GM12891 (cell line): ENCODE results near the gene SHB.

Source experiments
- DNase-seq: peaks from one replicate; pipeline ENCODE4 v3.0.0; 2011; ENCODE audit warnings: low spot score; ENCODE audit not compliant: insufficient read length
- FAIRE-seq: peaks from 2 replicates; lab custom pipeline; 2011; peaks lifted over from hg19 to GRCh38; lab: Jason Lieb, UNC
- PAX5 ChIP-seq: IDR thresholded peaks from 2 replicates; pipeline ENCODE4 v1.6.1; 2011; ENCODE audit warnings: low read length, moderate library complexity, mild to moderate bottlenecking; ENCODE audit not compliant: insufficient read depth, severe bottlenecking
- POLR2A ChIP-seq: IDR thresholded peaks from 2 replicates; pipeline ENCODE4 v1.6.1; 2011; ENCODE audit warnings: low read depth, low read length, control low read depth
- POLR2AphosphoS5 ChIP-seq: IDR thresholded peaks from 2 replicates; pipeline ENCODE4 v1.6.1; 2011; ENCODE audit warnings: low read depth, low read length, control low read depth
- POU2F2 ChIP-seq: IDR thresholded peaks from 2 replicates; pipeline ENCODE4 v1.6.1; 2011; ENCODE audit warnings: low read depth, mild to moderate bottlenecking, control low read depth, low read length, moderate library complexity
- SPI1 ChIP-seq: IDR thresholded peaks from 2 replicates; pipeline ENCODE4 v1.6.1; 2011; ENCODE audit warnings: low read depth, low read length, control low read depth
- TAF1 ChIP-seq: IDR thresholded peaks from 2 replicates; pipeline ENCODE4 v1.6.1; 2011; ENCODE audit warnings: low read depth, low read length, control low read depth

SHB gene

DNA sequence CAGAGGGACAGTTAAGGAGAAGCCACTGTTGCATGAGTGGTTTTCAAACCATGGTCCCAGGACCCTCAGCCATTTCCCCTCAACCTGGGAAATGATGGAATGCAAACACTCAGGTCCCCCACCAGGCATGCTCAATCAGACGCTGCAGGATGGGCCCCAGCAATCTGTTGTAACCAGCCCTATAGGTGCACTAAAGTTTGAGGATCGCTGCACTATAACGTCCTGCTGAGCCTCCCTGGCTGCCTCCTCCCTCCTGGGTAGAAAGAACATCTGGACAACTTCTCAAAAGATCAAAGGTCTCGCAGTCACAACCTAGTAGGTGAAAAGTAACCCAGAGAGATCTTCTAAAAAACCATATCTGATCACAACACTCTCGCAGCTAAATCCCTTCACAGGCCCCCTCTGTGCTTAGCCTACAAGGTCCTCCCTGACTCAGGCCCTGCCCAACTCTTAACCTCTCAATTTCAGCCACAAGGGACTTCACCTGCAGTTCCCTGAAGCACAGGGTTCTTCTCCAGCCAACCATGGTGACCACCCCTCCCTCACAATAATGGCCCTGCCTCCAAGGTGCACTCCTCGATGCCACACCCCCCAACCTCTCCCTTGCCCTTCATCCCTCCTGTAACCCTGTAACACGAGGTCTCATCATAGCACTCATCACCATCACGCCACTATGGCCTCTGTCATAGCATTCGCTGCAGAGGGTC, 3.5 kb downstream of the SHB start:
- FAIRE-seq (peak; percentile 73), DNase-seq (no peak)
- 0 out of 2 replicates have a peak, but pooled peaks have one; percentile 36 for TF ChIP-seq POU2F2
- no peak for TF ChIP-seq POLR2A
- no peak for TF ChIP-seq POLR2AphosphoS5

DNA sequence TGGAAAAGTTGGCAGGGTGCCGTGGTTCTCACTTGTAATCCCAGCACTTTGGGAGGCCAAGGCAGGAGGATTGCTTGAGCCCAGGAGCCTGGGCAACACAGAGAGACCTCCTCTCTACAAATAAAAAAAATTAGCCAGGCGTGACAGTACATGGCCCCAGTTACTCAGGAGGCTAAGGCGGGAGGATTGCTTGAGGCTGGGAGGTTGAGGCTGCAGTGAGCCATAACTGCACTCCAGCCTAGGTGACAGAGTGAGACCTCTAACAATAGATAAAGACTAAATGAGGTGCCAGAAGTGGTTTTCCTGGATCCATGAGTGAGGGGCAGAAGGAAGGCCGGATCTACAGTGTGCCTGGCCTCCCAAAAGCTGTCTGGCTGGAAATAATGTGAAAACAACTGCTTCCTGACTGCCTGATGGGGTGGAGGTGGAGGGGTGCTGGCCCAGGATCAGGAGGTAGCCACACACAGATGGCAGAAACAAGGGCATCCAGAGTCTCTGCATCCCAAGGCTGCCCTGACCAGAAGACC, 4.1 kb downstream of the SHB start:
- FAIRE-seq (no peak), DNase-seq (no peak)
- no peak for TF ChIP-seq POU2F2
- TF ChIP-seq POLR2AphosphoS5: no peak
- no peak for TF ChIP-seq POLR2A
- TF ChIP-seq TAF1: no peak
- no peak for TF ChIP-seq SPI1
- TF ChIP-seq PAX5: no peak

DNA sequence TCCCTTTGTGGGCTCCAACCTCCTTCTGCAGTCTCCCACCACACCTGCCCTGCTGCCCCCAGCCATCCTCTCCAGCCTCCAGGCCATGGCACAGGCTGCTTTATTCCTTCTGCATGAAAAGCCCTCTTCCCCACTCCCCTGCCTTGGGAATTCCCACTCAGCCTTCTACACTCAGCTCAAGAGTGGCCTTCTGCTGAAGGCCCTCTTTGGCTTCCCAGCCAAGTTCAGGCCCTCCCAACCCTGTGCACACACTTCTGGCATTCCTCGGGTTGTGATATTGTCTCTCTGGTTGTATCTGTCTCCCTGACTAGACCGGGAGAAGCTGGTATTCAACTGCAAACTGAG, 5.7 kb downstream of the SHB start:
- TF ChIP-seq POLR2AphosphoS5: no peak
- TF ChIP-seq POLR2A: no peak
- TF ChIP-seq SPI1: no peak
- no peak for TF ChIP-seq PAX5
- no peak for TF ChIP-seq POU2F2
- no peak for TF ChIP-seq TAF1
- FAIRE-seq: no peak
- DNase-seq: no peak

DNA sequence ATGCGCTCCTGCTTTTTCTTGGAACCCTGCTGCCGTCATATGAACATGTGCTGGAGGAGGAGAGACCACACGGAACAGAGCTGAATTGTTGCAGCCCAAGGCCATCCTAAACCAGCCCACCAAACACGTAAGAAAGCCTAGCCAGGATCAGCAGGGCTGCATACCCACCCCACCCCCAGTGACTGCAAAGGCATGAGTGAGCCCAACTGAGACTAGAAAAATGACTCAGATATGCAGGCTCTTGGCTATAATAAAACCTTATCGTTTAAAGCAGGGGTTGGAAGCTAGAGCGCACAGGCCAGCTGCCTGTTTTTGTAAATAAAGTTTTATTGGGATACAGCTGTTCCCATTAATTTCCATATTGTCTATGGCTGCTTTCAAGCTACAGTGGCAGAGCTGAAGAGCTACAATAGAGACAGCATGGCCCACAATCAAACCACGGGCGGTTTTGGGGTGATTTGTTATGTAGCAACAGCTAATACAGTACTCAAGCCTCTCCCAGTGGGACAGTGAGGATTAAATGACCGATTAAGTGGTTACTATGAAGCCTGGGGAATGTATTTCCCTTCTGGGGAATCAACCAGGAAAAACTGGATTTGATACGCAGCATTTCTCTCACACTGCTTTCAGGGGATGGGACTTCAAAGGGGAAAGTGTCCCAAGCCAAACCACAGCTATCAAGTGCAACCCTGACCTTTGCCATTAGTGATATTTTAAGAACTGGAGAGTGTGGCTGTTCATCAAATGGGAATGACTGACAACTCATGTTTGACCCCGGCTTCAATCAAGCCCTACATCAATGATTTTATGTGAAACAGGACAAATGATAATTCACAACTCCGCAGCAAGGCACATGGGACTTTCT, 6.3 kb downstream of the SHB start:
- FAIRE-seq (no peak), DNase-seq (no peak)
- TF ChIP-seq TAF1: no peak
- no peak for TF ChIP-seq POLR2AphosphoS5
- no peak for TF ChIP-seq POLR2A
- no peak for TF ChIP-seq PAX5
- TF ChIP-seq SPI1: no peak
- no peak for TF ChIP-seq POU2F2

DNA sequence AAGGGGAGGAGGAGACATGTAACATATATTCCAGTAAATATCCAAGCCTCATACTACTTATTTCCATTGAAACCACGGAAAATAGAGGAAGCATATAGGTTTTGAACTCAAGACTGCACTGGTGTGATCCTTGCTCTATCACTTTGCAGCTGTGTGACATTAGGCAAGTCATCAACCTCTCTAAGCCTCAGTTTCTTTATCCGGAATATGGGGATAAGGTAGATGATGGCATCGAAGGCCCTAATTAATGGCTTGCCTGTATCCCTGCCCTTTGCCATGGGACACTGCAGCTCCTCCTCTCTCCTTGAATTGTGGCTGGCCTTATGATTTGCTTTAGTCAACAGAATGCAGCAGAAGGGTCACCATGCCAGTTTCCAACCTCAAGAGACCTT, 6.9 kb downstream of the SHB start:
- DNase-seq (no peak), FAIRE-seq (no peak)
- TF ChIP-seq POLR2A (no peak), PAX5 (no peak), POU2F2 (no peak), TAF1 (no peak), POLR2AphosphoS5 (no peak), SPI1 (no peak)

DNA sequence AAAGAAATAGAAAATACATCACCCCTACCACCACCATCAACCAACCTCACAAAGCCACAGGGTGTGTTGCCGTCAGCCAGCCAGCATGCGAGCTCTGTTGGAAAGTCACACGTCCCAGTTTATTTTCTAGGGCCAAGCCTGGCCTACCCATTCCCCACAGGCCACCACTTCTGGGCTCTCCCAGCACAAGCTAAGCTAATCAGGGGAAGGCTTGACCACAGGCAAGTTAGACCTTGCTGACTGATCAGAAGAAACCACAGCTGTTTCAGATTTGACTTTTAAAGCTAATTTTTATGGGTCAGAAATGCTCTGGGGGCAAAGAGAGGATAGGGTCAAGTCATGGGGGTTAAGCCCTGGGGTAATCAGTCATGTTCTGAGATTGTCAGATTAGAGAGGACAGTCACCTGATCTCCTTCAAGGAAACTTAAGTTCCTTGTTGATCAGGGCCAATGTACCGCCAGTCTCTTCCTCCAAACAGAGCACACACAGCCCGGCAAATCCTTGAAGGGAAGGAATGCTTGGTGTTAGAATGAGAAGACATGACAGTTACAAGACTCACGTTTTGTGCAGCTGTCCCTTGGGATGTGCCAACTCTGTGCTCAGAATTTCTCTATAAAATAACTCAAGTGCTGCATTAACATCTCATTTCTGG, 7.6 kb downstream of the SHB start:
- TF ChIP-seq POLR2A: no peak
- no peak for TF ChIP-seq TAF1
- no peak for TF ChIP-seq POLR2AphosphoS5
- 0 out of 2 replicates have a peak, but pooled peaks have one; percentile 28 for TF ChIP-seq POU2F2
- TF ChIP-seq SPI1: no peak
- no peak for TF ChIP-seq PAX5
- FAIRE-seq (peak; percentile 33), DNase-seq (no peak)

DNA sequence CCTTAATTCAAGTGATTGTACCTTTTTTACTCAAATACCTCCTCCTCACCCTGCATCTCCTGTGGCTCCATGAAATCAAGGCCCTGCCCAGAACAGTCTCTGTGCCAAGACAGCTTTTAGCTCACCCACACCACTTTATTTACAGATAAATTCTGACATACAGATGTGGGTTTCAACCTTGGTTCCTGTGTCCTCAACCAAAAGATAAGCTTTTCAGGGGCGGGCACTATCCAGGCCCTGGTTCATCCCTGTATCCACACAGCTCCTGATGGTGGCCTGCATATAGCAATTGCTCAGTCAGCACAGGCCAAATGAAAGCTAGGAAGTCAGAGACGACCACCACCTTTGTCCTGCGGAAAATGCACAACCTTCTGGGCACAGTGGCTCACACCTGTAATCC, 8.3 kb downstream of the SHB start:
- FAIRE-seq (no peak), DNase-seq (no peak)
- TF ChIP-seq PAX5 (no peak), SPI1 (no peak), TAF1 (no peak), POLR2AphosphoS5 (no peak), POLR2A (no peak), POU2F2 (no peak)

DNA sequence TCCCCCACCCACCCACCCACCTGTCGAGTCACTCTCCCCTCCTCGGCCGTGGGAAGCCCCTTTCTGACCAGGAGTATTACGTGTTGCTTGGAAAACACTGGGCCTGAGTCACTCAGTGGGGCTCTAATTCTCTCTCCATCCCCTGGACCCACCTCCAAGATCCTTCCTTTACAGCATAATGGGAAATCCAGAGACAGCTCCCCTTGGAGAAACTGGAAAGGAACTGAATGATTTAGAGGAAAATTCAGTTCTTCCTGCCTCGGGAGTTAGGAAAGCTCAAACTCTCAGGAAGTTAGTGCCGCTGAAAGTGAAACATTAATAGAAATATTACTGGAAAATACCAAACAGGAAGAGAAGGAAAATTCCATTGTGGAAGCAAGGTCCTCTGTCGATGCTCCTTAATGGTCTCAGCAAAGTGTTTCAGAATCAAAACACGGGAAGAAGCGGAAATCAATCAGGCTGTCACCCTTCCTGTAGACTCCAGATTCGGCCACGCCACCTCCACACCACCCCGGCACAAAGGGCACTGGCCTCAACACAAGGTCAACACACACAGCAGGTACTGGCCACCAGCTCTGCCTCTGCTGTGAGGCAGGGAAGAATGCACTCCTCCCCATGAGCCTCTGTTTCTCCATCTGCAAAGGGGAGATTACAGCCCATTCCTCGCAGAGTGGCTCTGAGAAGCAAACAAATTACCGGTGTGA, 9.6 kb downstream of the SHB start:
- no peak for FAIRE-seq
- no peak for TF ChIP-seq POLR2AphosphoS5
- TF ChIP-seq TAF1: no peak
- no peak for TF ChIP-seq POU2F2
- no peak for TF ChIP-seq POLR2A
- TF ChIP-seq SPI1: no peak
- TF ChIP-seq PAX5: no peak
- DNase-seq: no peak
